ENCODE measurements around the gene ZNF747. TPM values are rescaled to one million over a fixed set of nuclear protein-coding genes. Genes with fewer than 3 reads are reported as not detected.

ZNF747 gene
- total RNA-seq, 2 donors from 2014 or later: 8.3 to 9.2 TPM

DNA sequence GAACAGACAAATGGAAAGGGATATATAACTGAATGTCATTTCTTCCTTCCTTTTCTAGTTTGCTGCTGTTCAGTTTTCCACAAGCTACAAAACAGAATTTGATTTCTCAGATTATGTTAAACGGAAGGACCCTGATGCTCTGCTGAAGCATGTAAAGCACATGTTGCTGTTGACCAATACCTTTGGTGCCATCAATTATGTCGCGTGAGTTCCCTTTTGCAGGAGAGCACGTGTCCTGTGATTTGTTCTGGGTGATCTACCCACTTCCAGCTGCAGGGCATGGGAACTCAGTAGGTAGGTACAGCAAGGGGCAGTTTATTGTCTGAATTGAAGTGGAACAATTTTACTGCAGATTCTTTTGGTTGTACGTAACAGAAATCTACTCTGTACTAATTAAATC, 53.3 kb downstream of the ZNF747 start:
- no peaks in the 10 kb centered on the region for H3K27me3 Mint-ChIP-seq (ENCODE audit: low read depth)
- H3K4me1 Mint-ChIP-seq (ENCODE audit: low read depth): peaks cover 74% of the 10 kb centered on the region
- no peak for DNase-seq
- no peak overlapping the region for H3K4me3 Mint-ChIP-seq
- no peak for ATAC-seq (replicated peaks in 1 of 2)
- peaks cover 32 to 65% of the 10 kb centered on the region in 2 donors for H3K36me3 Mint-ChIP-seq (ENCODE audit: insufficient read depth in 2 of 2)
- no peaks in the 10 kb centered on the region for H3K9me3 Mint-ChIP-seq
- no peak overlapping the region for H3K27ac Mint-ChIP-seq

Other genes with a start within 250 kb of the ZNF747 start
- gene CD2BP2, start 179.6 kb downstream of the ZNF747 start, total RNA-seq: 10 to 100 TPM; 61.9 to 63.5 TPM
- 10 to 100 TPM; 48.0 to 50.7 TPM for gene TBC1D10B, start 164.4 kb downstream of the ZNF747 start, total RNA-seq
- 1 to 10 TPM in 1 of 2 donors, not detected in 1; 2.0 TPM for gene MYL11, start 160.1 kb downstream of the ZNF747 start, total RNA-seq
- 100 to 1,000 TPM; 223 to 233 TPM for gene SEPTIN1, start 152.3 kb downstream of the ZNF747 start, total RNA-seq
- gene ZNF48, start 139.4 kb downstream of the ZNF747 start, total RNA-seq: 10 to 100 TPM; 10.5 to 13.1 TPM
- 1 to 10 TPM; 5.8 to 6.3 TPM for gene ZNF771, start 127.3 kb downstream of the ZNF747 start, total RNA-seq
- gene DCTPP1, start 104.8 kb downstream of the ZNF747 start, total RNA-seq: 10 to 100 TPM; 56.5 to 78.8 TPM
- 10 to 100 TPM; 67.0 to 82.1 TPM for gene SEPHS2, start 89.0 kb downstream of the ZNF747 start, total RNA-seq
- 100 to 1,000 TPM; 517 to 673 TPM for gene ITGAL, start 62.1 kb downstream of the ZNF747 start, total RNA-seq
- 10 to 100 TPM; 21.0 to 22.5 TPM for gene ZNF768, start 8.3 kb downstream of the ZNF747 start, total RNA-seq
- gene ZNF764, start 23.5 kb upstream of the ZNF747 start, total RNA-seq: 10 to 100 TPM; 10.7 to 12.7 TPM
- gene ZNF688, start 36.9 kb upstream of the ZNF747 start, total RNA-seq: 10 to 100 TPM; 14.5 TPM
- gene ZNF785, start 50.8 kb upstream of the ZNF747 start, total RNA-seq: 10 to 100 TPM; 10.9 to 12.6 TPM
- gene ZNF689, start 75.5 kb upstream of the ZNF747 start, total RNA-seq: 10 to 100 TPM; 12.8 to 17.7 TPM
- gene PRR14, start 116.1 kb upstream of the ZNF747 start, total RNA-seq: 100 to 1,000 TPM; 108 to 124 TPM
- gene FBRS, start 123.6 kb upstream of the ZNF747 start, total RNA-seq: 100 to 1,000 TPM; 170 to 185 TPM
- 10 to 100 TPM; 52.9 to 64.7 TPM for gene SRCAP, start 164.3 kb upstream of the ZNF747 start, total RNA-seq
- 10 to 100 TPM; 38.0 to 38.5 TPM for gene PHKG2, start 213.6 kb upstream of the ZNF747 start, total RNA-seq
- 1 to 10 TPM; 3.2 to 4.7 TPM for gene CFAP119, start 227.2 kb upstream of the ZNF747 start, total RNA-seq
- gene RNF40, start 227.5 kb upstream of the ZNF747 start, total RNA-seq: 10 to 100 TPM; 60.2 to 63.5 TPM